ENCODE results near the gene PCGF2.

The PCGF2 gene

DNA sequence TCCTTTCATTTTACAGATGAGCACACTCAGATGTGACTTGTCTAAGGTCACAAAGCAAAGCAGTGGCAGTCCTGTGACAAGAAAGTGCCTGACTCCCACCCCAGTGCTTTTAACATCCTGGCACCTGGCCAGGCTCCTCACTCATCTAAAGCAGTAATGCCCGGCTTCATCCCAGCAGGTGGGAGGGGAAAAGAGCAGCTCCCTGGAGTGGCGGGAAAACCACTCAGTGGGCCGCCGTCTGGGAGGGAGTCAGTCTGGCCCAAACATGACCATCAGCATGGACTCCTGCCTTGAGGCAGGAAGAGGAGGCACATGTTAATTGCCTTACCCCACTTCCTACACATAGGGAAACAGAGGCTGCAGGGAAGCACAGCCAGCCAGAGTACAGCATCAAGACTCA lies 2.6 kb downstream of the PCGF2 start (continued):
- TF ChIP-seq ZNF394 (tag by site-specific recombination; IDR thresholded peaks at IDR 0.05; ENCODE audit: borderline replicate concordance) (peak; percentile 57), ZNF132 (tag by site-specific recombination; IDR thresholded peaks at IDR 0.05; ENCODE audit: borderline replicate concordance) (no peak), EGR2 (tag by site-specific recombination; IDR thresholded peaks at IDR 0.05; ENCODE audit: low read depth) (peak; percentile 79), GLIS2 (tag by site-specific recombination; IDR thresholded peaks at IDR 0.05) (peak; percentile 69), ZFHX2 (tag by site-specific recombination; conservative IDR thresholded peaks at IDR 0.05) (peak; percentile 76), SP3 (tag by site-specific recombination; IDR thresholded peaks at IDR 0.05) (no peak), ZNF521 (tag by site-specific recombination; IDR thresholded peaks at IDR 0.05) (no peak), ZNF629 (tag by site-specific recombination; IDR thresholded peaks at IDR 0.05) (peak; percentile 37; the same call in 1 of the 2 replicates), ZNF529 (tag by site-specific recombination; IDR thresholded peaks at IDR 0.05; ENCODE audit: insufficient replicate concordance) (no peak), KLF16 (tag by site-specific recombination; IDR thresholded peaks at IDR 0.05) (no peak), ZNF473 (tag by site-specific recombination; IDR thresholded peaks at IDR 0.05) (no peak), ZNF416 (tag by site-specific recombination; IDR thresholded peaks at IDR 0.05) (no peak), SETDB1 (IDR thresholded peaks at IDR 0.05; ENCODE audit: insufficient read length, low read length) (no peak), OSR2 (tag by site-specific recombination; IDR thresholded peaks at IDR 0.05) (peak; percentile 66), ZSCAN30 (tag by site-specific recombination; IDR thresholded peaks at IDR 0.05) (peak; percentile 79; the same call in 1 of the 2 replicates), ZFP41 (tag by site-specific recombination; IDR thresholded peaks at IDR 0.05; ENCODE audit: borderline replicate concordance) (no peak), ZFP3 (tag by site-specific recombination; IDR thresholded peaks at IDR 0.05; ENCODE audit: low read depth) (no peak), YY2 (tag by site-specific recombination; IDR thresholded peaks at IDR 0.05) (no peak), ZNF202 (tag by site-specific recombination; IDR thresholded peaks at IDR 0.05; ENCODE audit: borderline replicate concordance) (no peak), IKZF3 (tag by site-specific recombination; IDR thresholded peaks at IDR 0.05) (peak; percentile 97), ZNF777 (tag by site-specific recombination; IDR thresholded peaks at IDR 0.05; ENCODE audit: borderline replicate concordance) (no peak), ZNF48 (tag by site-specific recombination; IDR thresholded peaks at IDR 0.05) (no peak), ZXDB (tag by site-specific recombination; IDR thresholded peaks at IDR 0.05) (no peak), ZNF184 (tag by site-specific recombination; IDR thresholded peaks at IDR 0.05) (peak; percentile 77; the same call in 1 of the 2 replicates), ZNF558 (tag by site-specific recombination; IDR thresholded peaks at IDR 0.05) (no peak), ZNF169 (tag by site-specific recombination; IDR thresholded peaks at IDR 0.05) (no peak), ZNF211 (tag by site-specific recombination; IDR thresholded peaks at IDR 0.05; ENCODE audit: low read depth) (no peak)
- TF ChIP-seq, protein P1, sequence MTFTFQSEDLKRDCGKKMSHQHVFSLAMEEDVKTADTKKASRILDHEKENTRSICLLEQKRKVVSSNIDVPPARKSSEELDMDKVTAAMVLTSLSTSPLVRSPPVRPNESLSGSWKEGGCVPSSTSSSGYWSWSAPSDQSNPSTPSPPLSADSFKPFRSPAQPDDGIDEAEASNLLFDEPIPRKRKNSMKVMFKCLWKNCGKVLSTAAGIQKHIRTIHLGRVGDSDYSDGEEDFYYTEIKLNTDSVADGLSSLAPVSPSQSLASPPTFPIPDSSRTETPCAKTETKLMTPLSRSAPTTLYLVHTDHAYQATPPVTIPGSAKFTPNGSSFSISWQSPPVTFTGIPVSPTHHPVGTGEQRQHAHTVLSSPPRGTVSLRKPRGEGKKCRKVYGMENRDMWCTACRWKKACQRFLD (tag by site-specific recombination; IDR thresholded peaks at IDR 0.05), result no peak
- TF ChIP-seq, protein P2, sequence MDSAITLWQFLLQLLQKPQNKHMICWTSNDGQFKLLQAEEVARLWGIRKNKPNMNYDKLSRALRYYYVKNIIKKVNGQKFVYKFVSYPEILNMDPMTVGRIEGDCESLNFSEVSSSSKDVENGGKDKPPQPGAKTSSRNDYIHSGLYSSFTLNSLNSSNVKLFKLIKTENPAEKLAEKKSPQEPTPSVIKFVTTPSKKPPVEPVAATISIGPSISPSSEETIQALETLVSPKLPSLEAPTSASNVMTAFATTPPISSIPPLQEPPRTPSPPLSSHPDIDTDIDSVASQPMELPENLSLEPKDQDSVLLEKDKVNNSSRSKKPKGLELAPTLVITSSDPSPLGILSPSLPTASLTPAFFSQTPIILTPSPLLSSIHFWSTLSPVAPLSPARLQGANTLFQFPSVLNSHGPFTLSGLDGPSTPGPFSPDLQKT (IDR thresholded peaks at IDR 0.05; ENCODE audit: borderline replicate concordance, low read depth, low read length), result no peak
- TF ChIP-seq, protein P3, sequence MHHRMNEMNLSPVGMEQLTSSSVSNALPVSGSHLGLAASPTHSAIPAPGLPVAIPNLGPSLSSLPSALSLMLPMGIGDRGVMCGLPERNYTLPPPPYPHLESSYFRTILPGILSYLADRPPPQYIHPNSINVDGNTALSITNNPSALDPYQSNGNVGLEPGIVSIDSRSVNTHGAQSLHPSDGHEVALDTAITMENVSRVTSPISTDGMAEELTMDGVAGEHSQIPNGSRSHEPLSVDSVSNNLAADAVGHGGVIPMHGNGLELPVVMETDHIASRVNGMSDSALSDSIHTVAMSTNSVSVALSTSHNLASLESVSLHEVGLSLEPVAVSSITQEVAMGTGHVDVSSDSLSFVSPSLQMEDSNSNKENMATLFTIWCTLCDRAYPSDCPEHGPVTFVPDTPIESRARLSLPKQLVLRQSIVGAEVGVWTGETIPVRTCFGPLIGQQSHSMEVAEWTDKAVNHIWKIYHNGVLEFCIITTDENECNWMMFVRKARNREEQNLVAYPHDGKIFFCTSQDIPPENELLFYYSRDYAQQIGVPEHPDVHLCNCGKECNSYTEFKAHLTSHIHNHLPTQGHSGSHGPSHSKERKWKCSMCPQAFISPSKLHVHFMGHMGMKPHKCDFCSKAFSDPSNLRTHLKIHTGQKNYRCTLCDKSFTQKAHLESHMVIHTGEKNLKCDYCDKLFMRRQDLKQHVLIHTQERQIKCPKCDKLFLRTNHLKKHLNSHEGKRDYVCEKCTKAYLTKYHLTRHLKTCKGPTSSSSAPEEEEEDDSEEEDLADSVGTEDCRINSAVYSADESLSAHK (tag by site-specific recombination; IDR thresholded peaks at IDR 0.05), result no peak
- TF ChIP-seq, protein P4, sequence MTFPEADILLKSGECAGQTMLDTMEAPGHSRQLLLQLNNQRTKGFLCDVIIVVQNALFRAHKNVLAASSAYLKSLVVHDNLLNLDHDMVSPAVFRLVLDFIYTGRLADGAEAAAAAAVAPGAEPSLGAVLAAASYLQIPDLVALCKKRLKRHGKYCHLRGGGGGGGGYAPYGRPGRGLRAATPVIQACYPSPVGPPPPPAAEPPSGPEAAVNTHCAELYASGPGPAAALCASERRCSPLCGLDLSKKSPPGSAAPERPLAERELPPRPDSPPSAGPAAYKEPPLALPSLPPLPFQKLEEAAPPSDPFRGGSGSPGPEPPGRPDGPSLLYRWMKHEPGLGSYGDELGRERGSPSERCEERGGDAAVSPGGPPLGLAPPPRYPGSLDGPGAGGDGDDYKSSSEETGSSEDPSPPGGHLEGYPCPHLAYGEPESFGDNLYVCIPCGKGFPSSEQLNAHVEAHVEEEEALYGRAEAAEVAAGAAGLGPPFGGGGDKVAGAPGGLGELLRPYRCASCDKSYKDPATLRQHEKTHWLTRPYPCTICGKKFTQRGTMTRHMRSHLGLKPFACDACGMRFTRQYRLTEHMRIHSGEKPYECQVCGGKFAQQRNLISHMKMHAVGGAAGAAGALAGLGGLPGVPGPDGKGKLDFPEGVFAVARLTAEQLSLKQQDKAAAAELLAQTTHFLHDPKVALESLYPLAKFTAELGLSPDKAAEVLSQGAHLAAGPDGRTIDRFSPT (tag by site-specific recombination; IDR thresholded peaks at IDR 0.05), result no peak
- TF ChIP-seq, protein P5, sequence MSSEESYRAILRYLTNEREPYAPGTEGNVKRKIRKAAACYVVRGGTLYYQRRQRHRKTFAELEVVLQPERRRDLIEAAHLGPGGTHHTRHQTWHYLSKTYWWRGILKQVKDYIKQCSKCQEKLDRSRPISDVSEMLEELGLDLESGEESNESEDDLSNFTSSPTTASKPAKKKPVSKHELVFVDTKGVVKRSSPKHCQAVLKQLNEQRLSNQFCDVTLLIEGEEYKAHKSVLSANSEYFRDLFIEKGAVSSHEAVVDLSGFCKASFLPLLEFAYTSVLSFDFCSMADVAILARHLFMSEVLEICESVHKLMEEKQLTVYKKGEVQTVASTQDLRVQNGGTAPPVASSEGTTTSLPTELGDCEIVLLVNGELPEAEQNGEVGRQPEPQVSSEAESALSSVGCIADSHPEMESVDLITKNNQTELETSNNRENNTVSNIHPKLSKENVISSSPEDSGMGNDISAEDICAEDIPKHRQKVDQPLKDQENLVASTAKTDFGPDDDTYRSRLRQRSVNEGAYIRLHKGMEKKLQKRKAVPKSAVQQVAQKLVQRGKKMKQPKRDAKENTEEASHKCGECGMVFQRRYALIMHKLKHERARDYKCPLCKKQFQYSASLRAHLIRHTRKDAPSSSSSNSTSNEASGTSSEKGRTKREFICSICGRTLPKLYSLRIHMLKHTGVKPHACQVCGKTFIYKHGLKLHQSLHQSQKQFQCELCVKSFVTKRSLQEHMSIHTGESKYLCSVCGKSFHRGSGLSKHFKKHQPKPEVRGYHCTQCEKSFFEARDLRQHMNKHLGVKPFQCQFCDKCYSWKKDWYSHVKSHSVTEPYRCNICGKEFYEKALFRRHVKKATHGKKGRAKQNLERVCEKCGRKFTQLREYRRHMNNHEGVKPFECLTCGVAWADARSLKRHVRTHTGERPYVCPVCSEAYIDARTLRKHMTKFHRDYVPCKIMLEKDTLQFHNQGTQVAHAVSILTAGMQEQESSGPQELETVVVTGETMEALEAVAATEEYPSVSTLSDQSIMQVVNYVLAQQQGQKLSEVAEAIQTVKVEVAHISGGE (tag by site-specific recombination; conservative IDR thresholded peaks at IDR 0.05; ENCODE audit: low read depth), result no peak
